Urinary bladder (tissue), 4 donors: ENCODE results near the gene CDKN2A. TPM values are rescaled to one million over a fixed set of nuclear protein-coding genes. Genes with fewer than 3 reads are reported as not detected.

ENCODE experiments used
- DNase-seq: peaks from one replicate; pipeline ENCODE4 v3.0.0-alpha.2; 2015; ENCODE audit errors: extremely low spot score
- H3K27ac ChIP-seq: one replicate; pipeline ENCODE4 v1.5.1; 2013; ENCODE audit warnings: low read depth, mild to moderate bottlenecking, moderate library complexity
- H3K36me3 ChIP-seq: one replicate; pipeline ENCODE4 v1.6.1; 2013; ENCODE audit warnings: mild to moderate bottlenecking, moderate library complexity; ENCODE audit not compliant: insufficient read depth
- H3K4me1 ChIP-seq: one replicate; pipeline ENCODE4 v1.6.1; 2013; ENCODE audit warnings: mild to moderate bottlenecking, moderate library complexity; ENCODE audit not compliant: insufficient read depth
- H3K4me3 ChIP-seq: one replicate; pipeline ENCODE4 v1.5.1; 2013; ENCODE audit warnings: low read depth, low read length
- WGBS: extraction: QIAGEN DNeasy Blood & Tissue Kit; methylation state at CpG from one replicate; pipeline ENCODE4 v1.1.7; 2013; 5-methylcytosine and 5-hydroxymethylcytosine counted together
- polyA plus RNA-seq: library from polyadenylated mRNA; stranded (reverse); fragments of 200-250 nt; gene quantifications from one replicate; pipeline ENCODE4 v1.2.3, GENCODE V29; 2013
- total RNA-seq: library from RNA; depleted of rRNA; stranded (reverse); fragments of >200 nt; gene quantifications from one replicate; pipeline ENCODE4 v1.2.3, GENCODE V29; 2014
- donor health status: healthy with polysubstance abuse.
- donor health status: healthy.

Gene CDKN2A
- total and polyA plus RNA-seq, 2 donors, result 0.85 to 1.3 TPM

DNA sequence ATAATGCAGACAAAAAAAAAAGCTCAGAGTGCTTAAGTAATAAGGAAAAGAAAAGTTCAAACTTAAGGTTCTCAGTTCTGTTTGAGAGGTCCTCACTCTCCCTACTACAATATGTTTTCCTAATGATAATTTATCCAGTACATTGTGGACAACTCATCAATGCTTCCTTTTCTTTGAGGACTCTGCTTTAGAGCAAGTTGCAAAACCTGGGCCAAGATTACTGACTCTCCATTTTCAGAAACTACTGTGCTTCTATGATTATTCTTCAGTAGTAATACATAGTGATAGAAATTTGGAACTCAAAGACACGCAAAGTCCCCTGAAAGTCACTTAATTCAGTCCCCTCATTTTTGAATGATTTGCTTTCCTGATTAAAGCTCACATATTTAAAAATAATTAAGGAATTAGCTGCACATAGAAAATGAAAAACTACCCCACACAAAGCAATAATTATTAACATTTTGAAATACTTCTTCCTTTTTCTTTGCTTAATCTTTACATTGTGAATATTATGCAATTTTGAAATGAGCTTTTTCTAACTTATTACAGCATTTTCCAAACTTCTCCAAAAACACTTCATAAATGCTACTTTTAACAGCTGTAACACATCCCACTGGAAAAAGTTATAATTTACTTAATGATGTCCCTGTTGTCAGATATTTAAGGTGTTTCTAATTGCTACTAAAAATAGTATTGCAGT, 11.2 kb downstream of the CDKN2A start:
- Histone ChIP-seq H3K4me1 (no peaks in the 10 kb centered on the region), H3K36me3 (no peaks in the 10 kb centered on the region), H3K4me3 (no peak overlapping the region), H3K27ac (no peak overlapping the region)
- WGBS, result 55% methylated on average over 1 of the region's 1 CpG
- no peak for DNase-seq

- no peak for DNase-seq
- Histone ChIP-seq H3K4me3 (no peak overlapping the region), H3K36me3 (no peaks in the 10 kb centered on the region), H3K4me1 (no peaks in the 10 kb centered on the region), H3K27ac (no peak overlapping the region)
- 50% methylated on average over 1 of the region's 1 CpG for WGBS
Observed at GRCh38 chr9:21982391-21982790, 11.8 kb downstream of the CDKN2A start.

- no peaks in the 10 kb centered on the region for H3K36me3 ChIP-seq
- DNase-seq, result no peak
- H3K4me1 ChIP-seq, result peaks cover 6% of the 10 kb centered on the region
- 19% methylated on average over 19 of the region's 19 CpGs for WGBS
- no peak overlapping the region for H3K4me3 ChIP-seq
- no peak overlapping the region for H3K27ac ChIP-seq
Observed at GRCh38 chr9:21976334-21976875, 17.8 kb downstream of the CDKN2A start.

DNA sequence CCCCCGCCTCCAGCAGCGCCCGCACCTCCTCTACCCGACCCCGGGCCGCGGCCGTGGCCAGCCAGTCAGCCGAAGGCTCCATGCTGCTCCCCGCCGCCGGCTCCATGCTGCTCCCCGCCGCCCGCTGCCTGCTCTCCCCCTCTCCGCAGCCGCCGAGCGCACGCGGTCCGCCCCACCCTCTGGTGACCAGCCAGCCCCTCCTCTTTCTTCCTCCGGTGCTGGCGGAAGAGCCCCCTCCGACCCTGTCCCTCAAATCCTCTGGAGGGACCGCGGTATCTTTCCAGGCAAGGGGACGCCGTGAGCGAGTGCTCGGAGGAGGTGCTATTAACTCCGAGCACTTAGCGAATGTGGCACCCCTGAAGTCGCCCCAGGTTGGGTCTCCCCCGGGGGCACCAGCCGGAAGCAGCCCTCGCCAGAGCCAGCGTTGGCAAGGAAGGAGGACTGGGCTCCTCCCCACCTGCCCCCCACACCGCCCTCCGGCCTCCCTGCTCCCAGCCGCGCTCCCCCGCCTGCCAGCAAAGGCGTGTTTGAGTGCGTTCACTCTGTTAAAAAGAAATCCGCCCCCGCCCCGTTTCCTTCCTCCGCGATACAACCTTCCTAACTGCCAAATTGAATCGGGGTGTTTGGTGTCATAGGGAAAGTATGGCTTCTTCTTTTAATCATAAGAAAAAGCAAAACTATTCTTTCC, 19.3 kb downstream of the CDKN2A start:
- DNase-seq, result no peak
- H3K36me3 ChIP-seq, result no peaks in the 10 kb centered on the region
- WGBS, result 1% methylated on average over 51 of the region's 51 CpGs

GRCh38 chr9:21974343-21974721, 19.9 kb downstream of the CDKN2A start:
- Histone ChIP-seq H3K27ac (no peak overlapping the region), H3K36me3 (no peaks in the 10 kb centered on the region), H3K4me1 (peaks cover 6% of the 10 kb centered on the region), H3K4me3 (peak overlapping the region; percentile 40)
- DNase-seq, result no peak
- 3% methylated on average over 21 of the region's 21 CpGs for WGBS

More for the DNA sequence above, 19.3 kb downstream of the CDKN2A start:
- Histone ChIP-seq H3K4me3 (peak overlapping the region; percentile 40), H3K4me1 (peaks cover 6% of the 10 kb centered on the region), H3K27ac (no peak overlapping the region)

- H3K4me1 ChIP-seq, result peaks cover 6% of the 10 kb centered on the region
- no peak for DNase-seq
Observed at GRCh38 chr9:21972361-21972760, 21.8 kb downstream of the CDKN2A start.

DNA sequence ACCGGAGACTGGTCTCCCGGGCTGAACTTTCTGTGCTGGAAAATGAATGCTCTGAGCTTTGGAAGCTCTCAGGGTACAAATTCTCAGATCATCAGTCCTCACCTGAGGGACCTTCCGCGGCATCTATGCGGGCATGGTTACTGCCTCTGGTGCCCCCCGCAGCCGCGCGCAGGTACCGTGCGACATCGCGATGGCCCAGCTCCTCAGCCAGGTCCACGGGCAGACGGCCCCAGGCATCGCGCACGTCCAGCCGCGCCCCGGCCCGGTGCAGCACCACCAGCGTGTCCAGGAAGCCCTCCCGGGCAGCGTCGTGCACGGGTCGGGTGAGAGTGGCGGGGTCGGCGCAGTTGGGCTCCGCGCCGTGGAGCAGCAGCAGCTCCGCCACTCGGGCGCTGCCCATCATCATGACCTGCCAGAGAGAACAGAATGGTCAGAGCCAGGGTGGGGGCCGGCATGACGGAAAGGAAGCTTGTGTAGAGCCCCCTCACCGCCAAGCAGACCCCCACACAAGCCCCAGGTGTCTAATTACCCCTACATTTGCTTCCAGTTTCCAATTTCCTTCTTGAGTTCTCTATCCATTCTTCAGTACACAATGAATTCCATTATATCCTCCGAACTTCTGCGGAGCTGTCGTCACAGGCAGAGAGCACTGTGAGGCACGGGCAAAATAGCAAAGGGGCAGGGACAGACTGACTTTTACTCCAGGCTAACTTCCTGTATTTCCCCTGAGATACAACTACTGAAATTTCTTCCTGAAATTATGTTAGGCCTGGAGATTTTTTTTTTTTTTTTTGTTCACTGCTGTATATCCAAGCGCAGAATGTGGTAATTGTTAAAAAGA, 23.2 kb downstream of the CDKN2A start:
- no peak for DNase-seq
- Histone ChIP-seq H3K4me1 (peaks cover 6% of the 10 kb centered on the region), H3K27ac (no peak overlapping the region), H3K4me3 (no peak overlapping the region), H3K36me3 (no peaks in the 10 kb centered on the region)
- 5% methylated on average over 45 of the region's 45 CpGs for WGBS

More at GRCh38 chr9:21972361-21972760, 21.8 kb downstream of the CDKN2A start:
- H3K36me3 ChIP-seq, result no peaks in the 10 kb centered on the region
- no peak overlapping the region for H3K27ac ChIP-seq
- no peak overlapping the region for H3K4me3 ChIP-seq

DNA sequence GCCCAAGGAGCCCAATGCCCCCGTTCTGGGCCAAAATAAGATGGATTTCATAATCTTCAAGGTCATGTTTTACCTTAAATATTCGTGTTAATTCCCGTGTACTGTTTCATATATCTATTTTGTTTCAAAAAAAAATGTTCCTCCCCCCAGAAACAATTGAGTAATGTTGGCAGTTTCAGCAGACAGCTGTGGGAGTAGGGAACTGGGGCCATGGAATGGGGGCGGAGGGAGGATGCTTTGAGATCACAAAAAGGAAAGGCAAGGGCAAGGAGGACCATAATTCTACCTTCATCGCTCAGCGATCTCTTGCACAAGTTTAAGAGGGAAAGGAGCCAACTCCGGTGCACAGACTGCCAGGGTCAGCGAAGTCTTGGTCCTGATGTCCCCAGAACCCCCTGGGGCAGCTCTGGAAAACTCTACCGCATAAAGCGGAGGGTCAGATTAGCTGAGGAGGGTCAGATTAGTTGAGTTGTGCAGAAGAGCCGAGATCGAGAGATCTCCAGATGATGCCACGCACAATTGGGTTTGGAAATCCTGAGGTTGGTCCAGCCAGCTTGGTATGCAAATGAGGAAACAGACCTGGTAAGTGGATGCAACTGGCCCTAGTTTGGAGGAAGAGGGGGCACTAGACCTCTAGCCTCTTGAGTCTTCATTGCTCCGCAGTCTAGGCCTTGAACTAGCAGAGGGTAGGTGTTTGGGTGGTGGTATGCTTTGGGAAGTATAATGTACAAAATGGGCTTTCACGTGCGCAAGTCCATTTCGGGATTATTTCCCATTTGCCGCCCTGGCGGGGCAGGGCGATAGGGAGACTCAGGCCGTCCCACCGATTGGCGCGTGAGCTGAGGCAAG, 24.0 kb downstream of the CDKN2A start:
- Histone ChIP-seq H3K4me3 (no peak overlapping the region), H3K4me1 (peaks cover 5% of the 10 kb centered on the region), H3K27ac (no peak overlapping the region), H3K36me3 (no peaks in the 10 kb centered on the region)
- 13% methylated on average over 24 of the region's 24 CpGs for WGBS
- no peak for DNase-seq

- H3K4me1 ChIP-seq, result no peaks in the 10 kb centered on the region
- no peaks in the 10 kb centered on the region for H3K36me3 ChIP-seq
- 8% methylated on average over 28 of the region's 28 CpGs for WGBS
- H3K27ac ChIP-seq, result no peak overlapping the region
- H3K4me3 ChIP-seq, result no peak overlapping the region
- DNase-seq, result no peak
Observed at GRCh38 chr9:21969011-21969940, 24.9 kb downstream of the CDKN2A start.

- H3K36me3 ChIP-seq, result no peaks in the 10 kb centered on the region
- H3K4me3 ChIP-seq, result no peak overlapping the region
- H3K27ac ChIP-seq, result no peak overlapping the region
- DNase-seq, result no peak
- no peaks in the 10 kb centered on the region for H3K4me1 ChIP-seq
- 6% methylated on average over 41 of the region's 41 CpGs for WGBS
Observed at GRCh38 chr9:21968331-21969010, 25.7 kb downstream of the CDKN2A start.

- WGBS, result 26% methylated on average over 10 of the region's 10 CpGs
- no peaks in the 10 kb centered on the region for H3K36me3 ChIP-seq
- H3K27ac ChIP-seq, result no peak overlapping the region
- no peaks in the 10 kb centered on the region for H3K4me1 ChIP-seq
- no peak for DNase-seq
- no peak overlapping the region for H3K4me3 ChIP-seq
Observed at GRCh38 chr9:21967702-21968101, 26.5 kb downstream of the CDKN2A start.

GRCh38 chr9:21967169-21967568, 27.0 kb downstream of the CDKN2A start:
- Histone ChIP-seq H3K36me3 (no peaks in the 10 kb centered on the region), H3K4me1 (no peaks in the 10 kb centered on the region), H3K4me3 (no peak overlapping the region), H3K27ac (no peak overlapping the region)
- 10% methylated on average over 19 of the region's 19 CpGs for WGBS
- no peak for DNase-seq
